Suppressor macrophage treated with lipopolysaccharide for 4 hours (primary cell): ENCODE measurements around the gene HSPB6.

Source experiments
- DNase-seq: peaks from one replicate; pipeline ENCODE4 v3.0.0-alpha.2; 2020

The HSPB6 gene

GRCh38 chr19:35744430-35745327 is 12.2 kb downstream of the HSPB6 start:
- DNase-seq = peak; percentile 97

- DNase-seq = no peak
These were observed 13.0 kb downstream of the HSPB6 start for GRCh38 chr19:35743640-35744429.

DNA sequence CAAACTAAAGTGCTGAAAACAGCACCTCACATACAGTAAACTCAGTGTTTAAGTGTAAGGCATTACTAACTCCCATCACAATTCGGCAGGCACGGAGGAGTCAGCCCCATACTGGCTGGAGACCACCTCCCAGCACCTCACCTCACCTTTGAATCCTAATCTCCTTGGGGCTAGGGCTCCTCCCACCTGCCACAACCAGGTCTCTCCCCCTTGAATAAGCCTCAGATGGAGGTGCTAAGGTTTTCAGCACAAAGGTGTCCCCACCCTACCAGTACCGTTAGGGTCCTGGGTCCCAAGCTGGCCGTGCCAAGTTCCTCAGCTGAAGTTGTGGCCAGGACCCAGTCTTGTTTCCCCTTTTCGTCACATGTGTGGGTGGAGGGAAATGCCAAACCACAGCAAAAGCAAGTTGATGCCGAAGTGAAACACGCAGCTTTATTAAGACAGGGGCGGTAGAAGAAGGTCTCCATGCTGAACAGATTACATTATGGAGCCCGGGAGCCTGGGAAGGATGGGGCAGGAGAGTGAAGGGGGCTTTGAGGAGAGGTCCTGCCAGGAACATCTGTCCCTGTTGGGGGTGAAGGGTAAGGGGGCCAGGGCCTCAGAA is 14.6 kb downstream of the HSPB6 start, which contains the start of gene IGFLR1:
TSS of gene IGFLR1 (minus strand) at position 332 of the 604 bp plus-strand sequence. CDS start 1,272 bp downstream, outside the sequence.
- peak; percentile 92 for DNase-seq

DNA sequence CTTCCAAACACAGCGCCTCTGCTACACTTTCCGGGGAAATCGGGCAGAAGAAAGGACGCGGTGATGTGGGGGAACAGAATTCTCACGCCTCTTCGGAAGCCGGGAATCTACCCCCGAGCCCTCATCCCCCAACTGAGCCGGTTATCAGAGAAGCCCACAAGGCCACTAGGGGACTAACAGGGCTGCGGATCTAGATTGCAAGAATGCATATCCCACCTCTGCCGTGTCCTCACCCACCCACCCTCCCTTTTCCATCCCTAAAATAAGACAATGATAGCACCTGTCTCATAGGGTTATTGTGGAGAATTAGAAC is 15.7 kb downstream of the HSPB6 start:
- DNase-seq = no peak

DNA sequence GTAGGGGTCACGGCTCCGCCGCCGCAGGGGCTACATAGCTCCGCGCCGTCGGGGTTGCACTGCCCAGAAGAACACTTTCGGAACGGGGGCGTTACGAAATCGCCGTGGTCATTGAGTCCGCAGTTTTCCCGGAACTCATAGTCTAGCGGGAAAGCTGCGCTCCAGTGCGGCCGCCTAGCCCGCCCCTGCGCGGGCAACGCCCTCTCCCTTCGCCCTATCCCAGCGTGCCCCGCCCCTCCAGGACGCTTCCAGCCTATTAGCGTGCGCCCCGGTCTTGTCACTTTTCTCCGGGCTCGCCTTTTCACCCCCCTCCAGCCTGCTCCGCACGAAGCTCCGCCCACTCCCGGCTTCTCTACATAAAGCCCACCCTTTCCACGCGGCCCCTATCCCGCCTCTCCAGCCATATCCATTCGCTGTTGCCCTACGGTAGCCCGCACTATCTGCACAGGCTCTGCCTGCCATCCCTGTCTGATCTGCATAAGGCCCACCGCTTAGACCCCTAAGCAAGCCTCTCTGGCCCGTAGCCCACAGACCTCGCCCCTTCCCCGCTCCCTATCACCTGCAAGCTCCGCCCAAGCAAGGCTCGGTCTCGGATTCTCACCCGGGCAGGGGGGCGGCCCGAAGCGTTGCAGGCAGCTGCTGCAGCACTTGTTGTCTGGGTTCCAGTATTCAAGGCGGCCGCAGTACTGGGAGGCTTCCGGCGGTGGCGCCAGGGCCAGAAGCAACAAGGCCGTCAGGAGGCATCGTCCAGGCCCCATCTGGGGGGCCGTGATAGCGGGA is 16.2 kb downstream of the HSPB6 start:
- DNase-seq = peak; percentile 99

- DNase-seq = no peak
These were observed 16.8 kb downstream of the HSPB6 start for GRCh38 chr19:35740108-35740422.

DNA sequence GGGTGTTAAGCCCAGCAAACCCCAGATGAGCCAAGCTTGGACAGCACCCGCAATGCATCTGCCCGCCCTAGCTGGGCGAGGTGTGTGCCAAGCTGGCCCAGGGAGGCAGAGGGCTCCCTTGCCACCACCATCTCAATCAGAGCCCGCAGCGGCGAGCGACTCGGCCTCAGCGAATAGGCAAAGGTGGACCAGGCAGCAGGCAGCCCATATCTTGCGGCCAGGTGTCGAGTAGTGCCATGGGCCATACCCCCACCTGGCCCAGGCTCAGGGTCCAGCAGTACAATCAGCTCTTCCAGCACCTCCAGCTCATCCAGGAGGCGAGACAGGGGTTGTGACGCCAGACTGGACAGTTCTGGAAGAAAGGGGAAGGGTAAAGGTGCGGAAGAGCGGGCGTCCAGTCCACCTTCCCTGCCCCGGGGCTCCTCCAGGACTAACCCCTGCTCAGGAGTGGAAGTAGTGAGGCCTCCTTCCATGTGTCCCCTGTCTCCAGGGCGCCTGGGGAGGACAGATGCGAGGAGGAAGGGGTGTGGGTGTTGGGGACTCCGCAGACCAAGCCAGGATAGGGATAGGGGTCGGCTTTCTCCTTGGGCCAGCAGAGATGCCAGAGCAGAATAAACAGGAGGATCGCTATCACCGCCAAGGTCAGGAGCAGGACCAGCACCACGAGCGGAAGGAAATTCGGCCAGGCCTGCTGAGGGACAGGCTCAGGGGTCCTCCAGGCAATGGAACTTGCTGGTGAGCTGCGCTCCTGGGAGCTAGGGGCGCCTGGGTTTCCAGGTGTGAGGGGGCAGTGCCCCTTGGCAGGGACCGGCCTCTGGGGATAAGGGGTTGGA is 17.3 kb downstream of the HSPB6 start:
- DNase-seq = no peak

GRCh38 chr19:35738887-35739229 is 18.0 kb downstream of the HSPB6 start:
- DNase-seq = no peak

- no peak for DNase-seq
These were observed 18.6 kb downstream of the HSPB6 start for GRCh38 chr19:35738021-35738886.

DNA sequence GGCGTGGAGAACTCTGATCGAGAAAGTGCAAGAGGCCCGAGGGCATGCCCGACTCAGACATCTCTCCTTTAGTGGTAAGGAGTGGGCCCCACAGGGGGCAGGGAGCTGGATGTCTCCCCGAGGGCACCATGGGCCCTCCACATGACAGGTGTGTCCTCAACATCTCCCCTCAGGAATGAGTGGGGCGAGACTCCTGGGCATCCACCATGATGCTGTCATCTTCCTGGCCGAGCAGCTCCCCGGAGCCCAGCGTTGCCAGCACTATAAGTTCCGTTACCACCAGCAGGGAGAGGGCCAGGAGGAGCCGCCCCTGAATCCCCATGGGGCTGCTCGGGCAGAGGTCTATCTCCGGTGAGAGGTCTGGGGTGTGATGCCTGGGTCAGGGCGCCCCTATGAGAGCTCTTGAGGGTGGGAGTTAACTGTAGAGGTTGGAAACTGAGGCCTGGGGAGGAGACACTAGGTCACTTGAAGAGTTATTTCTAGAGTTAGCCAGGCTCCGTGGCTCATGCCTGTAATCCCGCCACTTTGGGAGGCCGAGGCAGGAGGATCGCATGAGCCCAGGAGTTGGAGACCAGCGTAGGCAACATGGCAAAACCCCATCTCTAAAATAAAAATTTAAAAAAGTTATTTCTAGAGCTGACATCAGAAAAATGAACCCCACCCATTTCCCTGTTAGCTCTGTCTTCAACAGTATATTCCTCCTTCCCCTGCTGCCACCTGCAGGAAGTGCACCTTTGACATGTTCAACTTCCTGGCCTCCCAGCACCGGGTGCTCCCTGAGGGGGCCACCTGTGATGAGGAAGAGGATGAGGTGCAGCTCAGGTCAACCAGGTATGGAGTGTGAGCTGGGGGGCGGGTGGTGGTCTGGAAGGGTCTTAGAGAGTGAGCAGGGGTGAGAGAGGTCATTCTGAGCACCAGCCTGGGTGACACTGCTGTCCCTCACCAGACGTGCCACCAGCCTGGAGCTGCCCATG is 19.6 kb downstream of the HSPB6 start:
- DNase-seq = no peak

DNA sequence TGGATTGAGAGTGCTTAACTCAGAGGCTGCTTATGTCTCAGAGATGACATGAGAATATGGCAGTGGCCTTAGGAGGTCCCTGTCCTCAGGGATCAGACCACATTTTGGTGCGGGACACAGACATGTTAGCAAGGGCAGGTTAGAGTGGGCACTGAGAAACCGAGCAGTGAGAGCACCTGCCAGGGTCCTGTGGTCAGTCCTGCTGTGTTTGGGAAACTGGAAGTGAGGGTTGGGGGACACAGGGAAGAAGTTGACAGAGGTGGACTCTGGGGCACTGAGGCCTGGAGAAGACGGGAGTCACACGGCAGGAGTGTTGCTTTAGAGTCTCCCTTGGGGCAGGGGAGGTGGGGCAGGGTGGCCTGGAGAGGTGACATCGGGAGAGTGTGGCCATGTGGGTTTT is 21.9 kb downstream of the HSPB6 start:
- DNase-seq = no peak

DNA sequence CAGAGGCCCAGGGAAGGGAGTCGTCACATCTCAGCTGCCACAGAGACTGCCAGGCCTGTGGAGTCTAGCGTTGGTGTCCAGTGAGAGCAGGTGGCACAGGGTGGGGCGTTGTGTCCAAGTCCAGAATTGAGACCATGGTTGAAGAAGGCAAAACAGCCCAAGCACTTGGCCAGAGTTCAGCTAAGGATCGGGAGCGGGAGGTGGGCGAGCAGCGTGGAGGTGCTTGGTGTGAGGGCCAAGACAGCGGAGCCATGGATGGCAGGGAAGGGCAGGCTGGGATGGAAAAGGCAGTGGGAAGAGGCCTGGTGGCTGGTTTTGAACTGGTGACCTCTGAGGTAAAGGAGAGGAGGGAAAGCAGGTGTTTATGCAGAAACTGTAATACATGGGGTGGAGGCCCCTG is 22.6 kb downstream of the HSPB6 start:
- DNase-seq = no peak

DNA sequence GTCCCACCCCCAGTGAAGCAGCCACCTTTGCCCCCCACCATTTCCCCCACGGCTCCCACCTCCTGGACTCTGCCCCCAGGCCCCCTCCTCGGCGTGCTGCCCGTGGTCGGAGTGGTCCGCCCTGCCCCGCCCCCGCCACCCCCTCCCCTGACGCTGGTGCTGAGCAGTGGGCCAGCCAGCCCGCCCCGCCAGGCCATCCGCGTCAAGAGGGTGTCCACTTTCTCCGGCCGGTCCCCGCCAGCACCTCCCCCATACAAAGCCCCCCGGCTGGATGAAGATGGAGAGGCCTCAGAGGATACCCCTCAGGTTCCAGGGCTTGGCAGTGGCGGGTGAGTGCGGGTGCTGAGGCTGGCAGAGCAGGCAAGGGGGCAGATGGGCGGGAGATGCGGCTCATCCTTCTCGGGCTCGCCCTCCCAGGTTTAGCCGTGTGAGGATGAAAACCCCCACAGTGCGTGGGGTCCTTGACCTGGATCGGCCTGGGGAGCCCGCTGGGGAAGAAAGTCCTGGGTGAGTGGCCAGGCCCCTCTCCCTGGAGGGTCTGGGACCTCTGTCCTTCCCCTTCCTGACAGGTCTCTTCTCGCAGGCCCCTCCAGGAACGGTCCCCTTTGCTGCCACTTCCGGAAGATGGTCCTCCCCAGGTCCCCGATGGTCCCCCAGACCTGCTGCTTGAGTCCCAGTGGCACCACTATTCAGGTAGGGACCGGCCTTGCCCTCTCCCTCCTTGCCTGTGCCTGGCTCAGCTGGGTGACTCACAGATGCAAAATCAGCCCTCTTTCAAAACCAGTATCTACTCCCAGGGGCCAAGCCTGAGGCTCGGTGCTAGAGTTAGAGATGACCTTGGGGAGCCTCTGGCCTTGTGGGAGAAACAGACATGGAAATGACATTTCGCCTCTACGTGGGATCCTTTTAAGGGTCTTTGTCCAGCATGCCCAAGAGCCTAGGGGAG is 23.4 kb downstream of the HSPB6 start:
- no peak for DNase-seq

GRCh38 chr19:35732540-35733179 is 24.2 kb downstream of the HSPB6 start:
- DNase-seq = no peak

DNA sequence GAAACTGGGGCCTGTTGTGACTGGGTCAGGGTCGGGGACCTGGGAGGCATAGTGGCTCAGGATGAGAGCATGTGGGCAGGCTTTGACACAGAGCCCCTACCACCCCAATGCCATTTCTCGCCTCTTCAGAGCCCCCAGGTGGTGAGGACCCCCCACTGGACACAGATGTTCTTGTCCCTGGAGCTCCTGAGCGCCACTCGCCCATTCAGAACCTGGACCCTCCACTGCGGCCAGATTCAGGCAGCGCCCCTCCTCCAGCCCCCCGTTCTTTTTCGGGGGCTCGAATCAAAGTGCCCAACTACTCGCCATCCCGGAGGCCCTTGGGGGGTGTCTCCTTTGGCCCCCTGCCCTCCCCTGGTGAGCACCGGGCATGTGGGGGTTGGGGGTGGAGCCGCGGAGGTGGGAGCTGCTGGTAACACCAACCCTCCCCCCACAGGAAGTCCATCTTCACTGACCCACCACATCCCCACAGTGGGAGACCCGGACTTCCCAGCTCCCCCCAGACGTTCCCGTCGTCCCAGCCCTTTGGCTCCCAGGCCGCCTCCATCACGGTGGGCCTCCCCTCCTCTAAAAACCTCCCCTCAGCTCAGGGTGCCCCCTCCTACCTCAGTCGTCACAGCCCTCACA is 24.9 kb downstream of the HSPB6 start:
- no peak for DNase-seq

DNA sequence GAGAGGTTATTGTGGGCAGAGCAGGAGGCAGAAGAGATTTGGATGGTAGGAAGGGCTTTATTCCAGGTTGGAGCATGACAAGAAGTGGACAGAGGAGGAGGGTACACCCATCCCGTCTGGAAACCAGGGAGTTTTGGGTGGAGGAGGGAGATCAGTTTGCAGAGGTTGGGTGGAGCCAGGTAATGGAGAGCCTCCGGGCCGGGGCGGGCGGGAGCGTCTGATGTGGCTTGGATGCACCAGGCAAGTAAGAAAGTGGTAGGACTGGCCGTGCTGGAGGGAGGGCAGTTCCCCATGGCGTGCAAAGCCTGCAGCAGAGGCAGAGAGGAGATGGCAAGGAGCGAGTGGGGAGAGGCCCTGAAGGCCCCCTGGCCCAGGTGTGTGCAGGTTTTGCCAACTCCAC is 25.5 kb downstream of the HSPB6 start:
- no peak for DNase-seq

DNA sequence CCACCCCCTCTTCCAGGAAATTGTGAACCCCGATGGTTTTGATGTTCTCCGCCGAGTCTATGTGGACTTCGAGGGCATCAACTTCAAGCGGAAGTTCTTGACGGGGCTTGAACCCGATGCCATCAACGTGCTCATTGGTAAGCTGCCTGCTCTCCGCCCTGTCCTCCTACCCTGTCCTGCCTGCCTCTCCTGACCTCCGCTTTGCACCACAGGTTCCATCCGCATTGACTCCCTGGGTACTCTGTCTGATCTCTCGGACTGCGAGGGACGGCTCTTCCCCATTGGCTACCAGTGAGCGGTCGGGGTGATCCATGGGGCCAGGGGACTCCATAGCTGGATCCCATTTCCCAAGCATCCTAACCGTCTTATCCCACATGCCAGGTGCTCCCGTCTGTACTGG is 26.5 kb downstream of the HSPB6 start:
- DNase-seq = no peak

DNA sequence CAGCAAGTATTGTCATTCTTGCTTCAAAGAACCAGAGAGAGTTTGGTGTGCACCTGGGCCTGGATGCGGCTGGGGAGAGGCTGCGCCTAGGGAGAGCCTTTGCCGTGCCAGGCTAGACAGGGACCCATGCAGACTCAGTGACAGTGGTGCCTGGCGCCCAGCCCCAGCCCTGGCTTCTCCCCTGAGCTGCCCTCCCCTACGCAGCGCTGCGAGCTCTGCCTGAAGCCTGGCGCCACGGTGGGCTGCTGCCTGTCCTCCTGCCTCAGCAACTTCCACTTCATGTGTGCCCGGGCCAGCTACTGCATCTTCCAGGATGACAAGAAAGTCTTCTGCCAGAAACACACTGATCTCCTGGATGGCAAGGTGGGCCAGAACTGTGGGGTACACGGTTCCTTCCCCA is 27.1 kb downstream of the HSPB6 start:
- DNase-seq = no peak
